NCI-H2029 treated with DMSO at 0.1 percent for 48 hours (cell line): Measurements from ENCODE around the gene RAB3IP.
"Not testable (repeated sequence)": the region's sequence is repeated elsewhere in the genome, so short reads cannot be mapped to it uniquely, and the experiment has no call there.

Experiments used
- DNase-seq: peaks from one replicate; lab custom pipeline; 2025; lab: John Stamatoyannopoulos, UW

RAB3IP gene

DNA sequence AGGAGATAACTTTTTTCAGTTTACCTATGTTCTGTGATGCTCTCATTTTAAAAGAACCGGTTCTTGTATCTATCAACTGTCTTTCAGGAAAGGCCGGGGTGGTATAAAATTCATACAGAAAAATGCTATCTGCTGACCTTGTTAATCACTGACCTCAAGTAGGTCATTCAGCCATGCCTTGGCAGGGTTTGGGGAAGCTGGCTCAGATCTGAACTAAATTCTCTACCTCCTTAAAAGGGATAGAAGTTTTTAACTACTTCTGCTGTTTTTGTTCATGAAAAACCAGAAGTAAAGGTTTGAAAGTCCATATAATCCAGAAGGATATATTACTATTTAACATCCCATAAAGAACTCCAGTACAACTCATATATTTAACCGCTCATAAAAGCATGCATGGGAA, 96.4 kb downstream of the RAB3IP start:
- DNase-seq: no peak

DNA sequence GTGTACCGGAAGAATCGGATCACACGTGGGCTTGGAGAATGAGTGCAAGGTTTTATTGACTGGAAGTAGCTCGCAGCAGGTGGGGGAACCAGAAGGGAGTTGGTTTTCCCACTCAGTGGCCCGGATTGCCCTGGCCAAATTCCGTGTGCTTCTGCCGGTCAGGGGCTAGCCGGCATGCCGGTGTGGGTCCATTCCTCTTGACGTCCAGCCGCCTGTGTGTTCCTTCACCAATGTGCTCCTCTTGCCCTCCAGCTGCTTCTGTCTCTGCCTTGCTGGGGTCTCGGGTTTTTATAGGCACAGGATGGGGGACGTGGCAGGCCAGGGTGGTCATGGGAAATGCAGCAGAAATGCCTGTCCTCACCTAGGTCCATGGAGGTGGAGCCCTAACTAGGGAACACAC, 97.4 kb downstream of the RAB3IP start:
- no peak for DNase-seq

DNA sequence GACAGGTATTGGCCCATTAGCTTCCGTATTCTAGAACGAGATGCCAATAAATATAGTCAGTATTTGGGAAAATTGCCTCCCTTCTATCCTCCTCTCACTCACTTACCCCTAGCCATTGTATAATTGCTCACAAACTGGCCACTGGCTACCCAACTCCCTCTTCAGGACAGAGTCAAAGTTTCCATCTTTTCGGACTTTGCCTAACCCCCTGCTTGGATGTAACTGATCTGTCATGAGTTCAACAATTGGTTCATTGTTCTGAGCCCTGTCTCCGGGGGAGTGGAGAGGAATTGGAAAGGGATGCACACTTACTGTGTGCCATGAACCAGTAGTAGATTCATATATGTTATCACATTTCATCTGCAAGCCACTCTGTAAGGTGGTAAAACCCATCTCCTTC, 98.5 kb downstream of the RAB3IP start:
- no peak for DNase-seq

DNA sequence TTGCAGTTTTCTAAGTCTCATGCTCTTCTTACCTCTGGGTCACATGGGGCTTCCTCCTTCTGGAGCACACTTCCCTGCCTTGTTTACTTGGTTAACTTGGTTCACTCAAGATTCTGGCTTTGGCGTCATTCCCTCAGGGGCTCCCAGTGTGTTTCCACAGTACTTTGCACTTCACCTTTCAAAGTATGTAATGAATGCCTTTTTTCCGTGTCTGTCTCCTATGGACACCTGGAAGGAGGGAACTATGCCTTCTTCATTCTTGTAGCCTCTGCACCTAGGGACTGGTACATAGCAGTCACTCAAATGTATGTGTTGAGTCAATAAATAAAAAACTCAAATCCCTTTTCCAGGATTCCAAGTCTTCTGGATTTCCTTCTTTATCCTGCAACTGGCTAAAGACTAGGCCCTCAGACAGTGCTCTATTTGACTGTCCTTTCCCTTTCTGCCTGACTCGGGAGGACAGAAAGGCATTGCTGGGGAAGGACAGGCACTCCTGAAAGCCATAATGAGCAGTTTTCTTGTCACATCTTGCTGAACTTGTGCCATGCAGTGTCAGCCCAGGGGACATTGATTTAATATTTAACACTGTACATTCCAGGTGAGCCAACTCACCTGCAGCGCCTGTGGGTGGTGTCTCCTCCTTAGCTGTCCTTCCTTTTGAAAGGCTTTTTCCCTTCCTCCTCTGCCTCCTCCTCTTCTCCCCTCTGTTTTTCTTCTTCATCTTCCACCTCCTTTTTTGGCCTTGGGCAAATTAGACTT, 99.2 kb downstream of the RAB3IP start:
- DNase-seq: no peak

- no peak for DNase-seq
Observed at GRCh38 chr12:69840727-69841126, 102.1 kb downstream of the RAB3IP start.

DNA sequence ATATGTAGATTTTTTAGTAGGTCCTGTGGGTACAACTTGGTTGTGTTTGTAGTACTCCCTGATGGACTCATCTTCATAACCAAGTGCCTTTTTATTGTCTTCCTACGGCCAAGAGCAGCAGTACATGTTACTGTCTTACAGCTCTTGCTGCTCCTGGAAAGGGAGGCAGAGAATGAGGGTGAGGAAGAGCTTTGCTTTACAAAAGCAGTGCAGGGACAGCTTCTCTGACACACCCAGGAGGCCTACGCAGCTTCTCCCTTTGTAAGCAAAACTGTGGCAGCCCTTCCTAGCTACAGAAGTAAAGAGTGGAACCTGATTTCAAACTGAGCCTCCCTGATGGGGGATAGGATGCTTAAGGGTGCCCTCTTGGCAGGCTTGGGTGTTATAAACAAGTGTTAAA, 104.9 kb downstream of the RAB3IP start:
- no peak for DNase-seq

DNA sequence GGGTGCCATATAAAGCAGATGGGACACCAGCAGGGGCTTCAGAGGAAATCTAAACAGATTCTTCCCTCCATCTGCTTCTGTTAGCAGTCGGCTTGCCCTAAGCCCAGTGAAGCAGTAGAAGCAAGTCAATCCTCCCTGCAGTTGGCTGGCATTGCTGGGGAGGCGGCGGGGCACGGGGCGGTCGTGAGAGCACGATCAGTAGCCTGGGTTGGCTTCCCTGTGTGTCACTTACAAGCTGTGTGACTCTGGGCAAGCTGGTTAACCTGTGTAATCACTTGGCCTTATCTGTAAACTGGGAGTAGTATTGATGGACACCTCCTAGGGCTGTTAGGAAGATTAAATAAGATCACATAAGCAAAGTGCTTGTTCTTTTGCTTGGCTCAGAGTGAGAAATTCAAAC, 105.8 kb downstream of the RAB3IP start:
- no peak for DNase-seq

GRCh38 chr12:69844836-69845235, 106.2 kb downstream of the RAB3IP start:
- no peak for DNase-seq

- DNase-seq: no peak
Observed at GRCh38 chr12:69846976-69847375, 108.3 kb downstream of the RAB3IP start.

- DNase-seq: no peak
Observed at GRCh38 chr12:69851976-69852375, 113.3 kb downstream of the RAB3IP start.

DNA sequence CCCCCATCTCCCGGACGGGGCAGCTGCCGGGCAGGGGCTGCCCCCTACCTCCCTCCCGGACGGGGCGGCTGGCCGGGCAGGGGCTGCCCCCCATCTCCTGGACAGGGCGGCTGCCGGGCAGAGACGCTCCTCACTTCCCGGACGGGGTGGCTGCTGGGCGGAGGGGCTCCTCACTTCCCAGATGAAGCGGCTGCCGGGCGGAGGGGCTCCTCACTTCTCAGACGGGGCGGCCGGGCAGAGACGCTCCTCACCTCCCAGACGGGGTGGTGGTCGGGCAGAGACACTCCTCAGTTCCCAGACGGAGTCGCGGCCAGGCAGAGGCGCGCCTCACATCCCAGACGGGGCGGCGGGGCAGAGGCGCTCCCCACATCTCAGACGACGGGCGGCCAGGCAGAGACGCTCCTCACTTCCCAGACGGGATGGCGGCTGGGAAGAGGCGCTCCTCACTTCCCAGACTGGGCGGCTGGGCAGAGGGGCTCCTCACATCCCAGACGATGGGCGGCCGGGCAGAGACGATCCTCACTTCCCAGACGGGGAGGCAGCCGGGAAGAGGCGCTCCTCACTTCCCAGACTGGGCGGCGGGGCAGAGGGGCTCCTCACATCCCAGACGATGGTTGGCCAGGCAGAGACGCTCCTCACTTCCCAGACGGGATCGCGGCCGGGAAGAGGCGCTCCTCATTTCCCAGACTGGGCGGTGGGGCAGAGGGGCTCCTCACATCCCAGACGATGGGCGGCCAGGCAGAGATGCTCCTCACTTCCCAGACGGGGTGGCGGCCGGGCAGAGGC, 114.7 kb downstream of the RAB3IP start:
- DNase-seq: not testable (repeated sequence)

GRCh38 chr12:69866698-69867097, 128.0 kb downstream of the RAB3IP start:
- no peak for DNase-seq

- no peak for DNase-seq
Observed at GRCh38 chr12:69868695-69869094, 130.0 kb downstream of the RAB3IP start.

DNA sequence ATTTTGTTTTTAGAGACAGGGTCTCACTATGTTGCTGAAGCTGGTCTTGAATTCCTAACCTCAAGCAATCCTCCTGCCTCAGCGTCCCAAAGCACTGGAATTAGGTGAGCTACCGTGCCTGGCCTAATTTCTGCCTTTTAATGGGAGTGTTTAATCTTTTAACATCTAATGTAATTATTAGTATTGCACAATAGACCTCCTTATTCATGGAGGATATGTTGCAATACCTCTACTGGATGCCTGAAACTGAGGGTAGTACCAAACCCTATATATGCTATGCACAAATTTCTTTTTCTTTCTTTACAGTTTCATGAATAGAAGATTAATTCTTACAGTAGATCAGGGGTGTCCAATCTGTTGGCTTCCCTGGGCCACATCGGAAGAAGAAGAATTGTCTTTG, 134.1 kb downstream of the RAB3IP start:
- DNase-seq: no peak
